Cardiac fibroblast (primary cell): ENCODE results near the gene DLG3.

Experiments
- DNase-seq, 2 donors: peaks; one replicate each; pipeline versions ENCODE4 v3.0.0 to v3.0.0-alpha.2; 2010; ENCODE audit warnings: low read depth in 2 of 2
- H3K4me3 ChIP-seq, 2 donors: replicated peaks in 1 of 2; 1 replicate in 1 of 2; 2 replicates in 1 of 2; pipeline ENCODE4 v1.5.1; 2011; ENCODE audit warnings: low read depth in 2 of 2, low read length in 2 of 2, mild to moderate bottlenecking in 2 of 2, moderate library complexity in 1 of 2
- CTCF ChIP-seq: IDR thresholded peaks from one replicate; pipeline ENCODE4 v1.5.1; 2011; ENCODE audit warnings: low read depth, mild to moderate bottlenecking, low read length, inconsistent platforms

Gene DLG3

DNA sequence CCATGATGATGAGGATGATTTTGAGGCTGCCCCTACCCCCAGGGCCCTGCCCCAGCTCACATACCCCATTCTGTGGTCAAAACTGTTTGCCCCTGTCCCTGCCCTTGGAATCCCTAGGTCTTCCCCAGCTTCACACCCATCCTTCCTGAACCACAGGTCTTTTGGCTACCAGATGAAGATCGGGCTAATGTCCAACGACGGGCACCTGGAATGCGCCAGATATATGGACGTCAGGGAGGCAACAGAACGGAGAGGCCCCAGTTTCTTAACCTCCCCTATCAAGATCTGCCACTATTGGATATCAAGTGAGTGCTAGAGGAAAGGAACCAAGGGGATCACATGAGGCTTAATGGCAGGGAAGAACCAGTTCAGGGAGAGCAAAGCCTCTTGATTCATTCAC, 14.9 kb upstream of the DLG3 start:
- TF ChIP-seq CTCF: no peak
- no peak for DNase-seq
- H3K4me3 ChIP-seq: no peak overlapping the region

DNA sequence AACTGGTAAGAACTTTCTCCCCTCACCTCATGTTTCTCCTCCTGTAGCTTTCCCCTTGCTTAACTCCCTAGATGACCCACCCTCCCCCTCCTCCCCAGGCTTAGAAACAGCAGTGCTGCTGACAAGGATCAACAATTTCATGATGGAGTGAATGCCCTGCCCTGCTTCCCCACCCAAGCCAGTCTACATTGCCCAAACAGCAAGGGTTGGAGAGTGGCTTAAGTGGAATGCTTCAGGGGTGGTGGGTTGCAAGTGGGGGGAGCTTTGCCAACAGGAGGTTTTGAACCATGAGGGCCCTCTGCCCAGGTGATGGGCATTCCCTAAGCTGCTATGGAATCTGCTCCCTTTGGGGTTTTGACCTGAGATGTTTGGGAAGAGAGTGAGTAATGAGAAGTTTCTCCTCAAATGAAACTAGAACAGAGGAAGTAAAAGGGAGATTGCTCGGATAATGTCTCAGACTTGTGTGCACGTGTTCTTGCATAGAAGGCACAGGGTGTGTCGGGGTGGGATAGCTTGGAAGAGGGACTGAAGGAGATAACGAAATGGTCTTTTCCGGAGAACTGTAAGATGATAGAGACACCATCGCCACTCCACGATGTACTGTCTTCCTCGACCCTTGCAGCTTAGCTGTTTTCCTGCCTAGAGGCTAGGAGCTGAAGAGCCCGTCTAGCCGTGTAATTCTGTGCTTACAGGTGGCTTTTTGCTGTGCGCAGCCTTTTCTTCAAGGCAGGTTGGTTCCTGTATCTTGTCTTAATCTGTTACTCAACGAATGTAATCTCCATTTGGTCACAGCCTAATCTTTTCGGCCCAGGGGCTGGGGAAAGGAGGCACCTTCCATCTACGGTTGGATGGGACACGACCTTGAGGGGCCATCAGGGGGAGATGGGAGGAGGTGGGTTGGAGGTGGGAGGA, 11.4 kb upstream of the DLG3 start:
- no peak for TF ChIP-seq CTCF
- peak overlapping the region; percentile 71 to 78 for H3K4me3 ChIP-seq
- no peak for DNase-seq

GRCh38 chrX:70433848-70434351, 10.7 kb upstream of the DLG3 start:
- peak; percentile 57 for TF ChIP-seq CTCF
- DNase-seq: peak; percentile 55 to 57
- peak overlapping the region; percentile 71 to 78 for H3K4me3 ChIP-seq

DNA sequence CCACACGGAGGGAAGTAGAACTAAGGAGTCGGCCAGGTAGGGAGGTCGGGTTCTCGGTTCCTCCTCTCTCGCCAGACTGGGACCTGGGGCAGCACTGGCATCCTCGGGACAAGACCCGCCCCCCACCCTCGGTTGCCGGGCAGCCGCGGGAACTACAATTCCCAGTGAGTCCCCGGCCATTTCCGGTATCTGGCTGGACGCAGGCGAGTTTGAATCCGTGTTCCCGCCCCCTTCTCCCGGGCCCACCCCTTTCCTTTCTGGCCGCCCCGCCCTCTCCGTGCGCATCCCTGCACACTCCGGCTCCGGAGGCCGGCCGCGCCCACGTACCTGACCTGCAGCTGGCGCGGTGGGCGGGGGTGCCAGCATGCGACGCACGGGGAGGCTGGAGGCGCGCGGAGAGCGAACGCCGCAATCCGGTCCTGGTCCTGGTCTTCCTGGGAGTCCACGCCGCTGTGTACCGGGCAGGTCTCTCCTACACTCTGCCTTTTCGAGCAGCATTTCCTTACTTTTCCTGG, 10.2 kb upstream of the DLG3 start:
- peak; percentile 76 to 78 for DNase-seq
- peak overlapping the region; percentile 71 to 78 for H3K4me3 ChIP-seq
- TF ChIP-seq CTCF: no peak

DNA sequence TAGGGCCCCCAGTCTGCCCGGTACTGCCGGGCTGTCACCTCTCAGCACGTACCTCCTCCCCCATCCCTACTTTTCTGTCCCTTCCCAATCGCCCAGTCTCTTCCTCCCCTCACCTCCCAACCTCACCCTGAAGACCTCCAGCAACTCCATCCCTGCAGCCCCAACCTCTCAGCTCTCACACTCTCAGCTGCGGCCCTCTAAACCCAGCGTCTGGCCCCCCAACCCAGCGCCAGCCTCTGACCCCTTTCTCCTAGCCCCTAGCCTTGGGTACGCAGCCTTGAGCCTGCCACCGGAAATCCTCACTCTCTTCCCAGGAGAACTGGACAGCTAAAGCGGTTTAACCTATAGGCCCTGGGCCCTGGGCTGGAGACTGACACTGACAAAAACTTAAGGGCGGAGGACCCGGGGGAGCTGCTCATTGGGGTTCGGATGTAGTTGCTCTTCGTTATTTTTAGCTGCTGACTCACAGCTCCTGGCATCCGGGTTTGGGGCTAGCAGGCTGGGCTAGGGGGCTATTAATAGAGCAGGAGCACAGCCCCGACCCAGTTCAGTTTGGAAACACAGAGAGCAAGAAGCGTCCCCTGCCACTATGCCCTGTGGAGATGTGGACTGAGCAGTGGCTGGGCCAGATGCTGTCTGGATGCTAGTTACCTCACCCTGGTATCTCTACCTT, 9.6 kb upstream of the DLG3 start:
- peak overlapping the region; percentile 71 to 78 for H3K4me3 ChIP-seq
- peak; percentile 51 to 55 for DNase-seq
- TF ChIP-seq CTCF: no peak

DNA sequence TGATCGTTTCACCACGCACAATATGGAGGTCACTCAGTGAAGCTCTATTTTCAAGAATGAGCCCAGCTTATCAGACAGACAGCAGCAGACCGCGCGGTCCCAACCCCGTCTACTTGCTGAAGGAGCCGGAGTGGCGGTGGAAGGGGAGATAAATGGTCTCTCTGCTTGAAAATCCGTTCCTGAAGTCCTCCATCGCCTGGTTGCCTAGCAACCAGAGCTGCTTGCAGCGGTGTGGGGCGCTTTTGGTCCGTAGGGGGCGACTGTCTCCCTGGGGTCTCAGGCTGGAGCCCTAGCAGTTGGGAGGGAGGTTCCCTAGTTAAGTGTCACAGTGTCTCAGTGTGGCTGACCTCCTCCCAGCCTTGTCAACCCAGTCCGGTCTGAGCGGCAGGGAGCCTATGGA, 8.3 kb upstream of the DLG3 start:
- peak; percentile 8 to 24 for DNase-seq
- H3K4me3 ChIP-seq: no peak overlapping the region
- TF ChIP-seq CTCF: peak; percentile 13
